Measurements from ENCODE around the gene SIX3. TPM values are rescaled to one million over a fixed set of nuclear protein-coding genes. Genes with fewer than 3 reads are reported as not detected.

Gene SIX3
- total RNA-seq, 4 donors from 2014 or later: 0.90 TPM; not detected in 3

DNA sequence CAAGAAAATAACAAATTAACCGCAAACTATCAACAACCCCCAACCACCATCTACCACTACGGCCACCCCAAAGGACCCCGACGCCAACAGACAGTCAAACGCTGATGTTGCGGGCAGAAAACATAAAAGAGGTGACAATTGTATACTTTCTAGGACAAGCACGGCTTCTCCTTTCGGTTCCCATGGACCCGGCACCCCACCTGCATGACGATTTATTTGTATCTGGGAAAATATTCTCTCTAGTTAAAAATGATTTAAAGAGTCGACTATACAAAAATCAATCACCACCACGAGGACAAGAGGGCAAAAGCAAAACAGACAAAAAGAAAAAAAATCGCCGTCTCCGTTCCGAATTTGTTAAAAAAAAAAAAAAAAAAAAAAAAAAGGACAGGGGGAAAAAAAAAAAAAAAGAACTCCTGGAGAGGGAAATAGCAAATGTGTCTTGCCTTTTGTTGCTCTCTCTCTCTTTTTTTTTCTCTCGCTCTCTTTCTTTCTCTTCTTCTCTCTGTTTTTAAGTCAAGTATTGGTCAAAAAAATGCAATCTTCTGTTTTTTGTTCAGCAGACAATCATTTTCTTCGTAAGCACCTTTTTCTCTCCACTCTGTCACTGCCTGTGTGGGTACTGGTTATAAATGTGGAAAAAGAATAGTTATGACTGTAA lies 3.6 kb downstream of the SIX3 start:
- 11 to 16% methylated on average over 18 of the region's 18 CpGs for WGBS, 2 donors
- Histone ChIP-seq H3K36me3 (no peaks in the 10 kb centered on the region), H3K4me3 (no peak overlapping the region), H3K27ac (no peak overlapping the region), H3K9me3 (no peaks in the 10 kb centered on the region), H3K4me1 (peaks cover 0 to 55% (median 20%) of the 10 kb centered on the region in 4 donors), H3K27me3 (peaks cover 0 to 98% of the 10 kb centered on the region in 2 donors)
- DNase-seq (ENCODE audit: low spot score in 2 of 2): no peak
- TF ChIP-seq, protein P1, sequence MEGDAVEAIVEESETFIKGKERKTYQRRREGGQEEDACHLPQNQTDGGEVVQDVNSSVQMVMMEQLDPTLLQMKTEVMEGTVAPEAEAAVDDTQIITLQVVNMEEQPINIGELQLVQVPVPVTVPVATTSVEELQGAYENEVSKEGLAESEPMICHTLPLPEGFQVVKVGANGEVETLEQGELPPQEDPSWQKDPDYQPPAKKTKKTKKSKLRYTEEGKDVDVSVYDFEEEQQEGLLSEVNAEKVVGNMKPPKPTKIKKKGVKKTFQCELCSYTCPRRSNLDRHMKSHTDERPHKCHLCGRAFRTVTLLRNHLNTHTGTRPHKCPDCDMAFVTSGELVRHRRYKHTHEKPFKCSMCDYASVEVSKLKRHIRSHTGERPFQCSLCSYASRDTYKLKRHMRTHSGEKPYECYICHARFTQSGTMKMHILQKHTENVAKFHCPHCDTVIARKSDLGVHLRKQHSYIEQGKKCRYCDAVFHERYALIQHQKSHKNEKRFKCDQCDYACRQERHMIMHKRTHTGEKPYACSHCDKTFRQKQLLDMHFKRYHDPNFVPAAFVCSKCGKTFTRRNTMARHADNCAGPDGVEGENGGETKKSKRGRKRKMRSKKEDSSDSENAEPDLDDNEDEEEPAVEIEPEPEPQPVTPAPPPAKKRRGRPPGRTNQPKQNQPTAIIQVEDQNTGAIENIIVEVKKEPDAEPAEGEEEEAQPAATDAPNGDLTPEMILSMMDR (IDR thresholded peaks at IDR 0.05): no peak
- TF ChIP-seq EP300 (IDR thresholded peaks at IDR 0.05) (no peak), POLR2A (IDR thresholded peaks at IDR 0.05) (no peak)

DNA sequence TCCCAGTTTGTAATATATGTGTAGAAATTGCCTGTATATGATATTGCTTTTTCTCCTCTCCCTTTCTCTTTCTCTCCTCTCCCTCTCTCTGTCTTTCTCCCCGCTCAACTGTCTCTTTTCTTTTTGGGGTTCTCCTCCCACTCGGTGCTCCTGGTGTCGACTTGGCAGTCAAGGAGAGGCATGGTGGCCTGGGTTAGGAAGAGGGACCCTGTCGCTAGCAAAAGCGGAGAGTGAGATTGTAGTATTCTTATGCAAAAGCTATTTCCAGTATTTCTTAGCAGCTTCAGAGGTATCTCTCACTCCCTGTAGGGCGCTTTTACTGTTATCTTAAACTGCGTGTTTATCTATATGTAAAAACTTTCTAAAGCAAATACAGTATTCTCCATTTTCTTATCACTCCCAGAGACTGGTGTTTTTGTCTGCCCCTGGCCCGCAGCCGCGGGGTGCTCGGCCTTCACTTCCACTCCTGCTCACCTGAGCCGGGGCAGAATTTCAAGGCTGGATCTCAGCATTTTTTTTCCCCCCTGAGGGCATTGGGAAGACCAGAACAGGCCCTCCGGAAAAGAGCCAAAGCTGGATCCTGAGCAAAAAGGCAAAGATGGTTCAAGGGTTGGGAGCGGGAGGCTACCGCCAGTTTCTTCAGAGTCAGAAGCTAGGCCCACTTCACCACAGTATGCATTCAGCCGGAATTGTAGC lies 4.3 kb downstream of the SIX3 start:
- Histone ChIP-seq H3K9me3 (no peaks in the 10 kb centered on the region), H3K36me3 (no peaks in the 10 kb centered on the region), H3K27me3 (peaks cover 0 to 98% of the 10 kb centered on the region in 2 donors), H3K27ac (no peak overlapping the region), H3K4me3 (no peak overlapping the region), H3K4me1 (peaks cover 0 to 54% (median 20%) of the 10 kb centered on the region in 4 donors)
- 58 to 69% methylated on average over 16 of the region's 16 CpGs for WGBS, 2 donors
- no peak for TF ChIP-seq EP300 (IDR thresholded peaks at IDR 0.05)
- DNase-seq (ENCODE audit: low spot score in 2 of 2): no peak

DNA sequence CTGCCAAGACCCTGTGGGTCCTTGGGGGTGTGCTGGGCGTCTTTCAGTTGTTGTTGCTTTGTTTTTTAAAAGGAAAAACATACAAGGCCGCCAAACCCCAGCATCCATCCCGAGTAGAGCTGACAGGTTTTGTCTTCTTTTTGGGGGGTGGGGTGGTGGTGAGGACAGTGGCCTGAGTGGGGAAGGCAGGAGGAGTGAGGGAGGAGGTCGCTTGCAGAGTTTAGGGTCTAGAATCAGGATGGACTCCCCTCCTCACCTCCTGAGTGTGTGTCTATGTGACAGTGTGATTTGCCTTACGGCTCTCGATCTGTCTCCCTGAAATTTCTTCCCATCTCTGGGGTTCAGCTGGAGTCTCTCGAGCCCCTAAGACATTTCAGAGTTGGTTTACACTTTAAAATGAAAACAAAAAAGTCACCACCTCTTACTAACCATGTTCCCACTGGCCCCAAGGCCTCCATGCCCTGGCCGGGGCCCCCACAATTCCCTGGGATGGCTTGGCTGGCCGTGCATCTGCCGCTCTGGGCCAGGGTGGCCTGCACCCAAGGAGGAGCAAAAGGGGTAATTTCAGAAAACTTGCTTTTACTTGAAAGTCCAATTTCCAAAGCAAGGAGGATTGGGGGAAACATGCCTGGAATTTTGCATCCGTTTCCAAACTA lies 5.0 kb downstream of the SIX3 start:
- WGBS, 2 donors: 78 to 83% methylated on average over 11 of the region's 11 CpGs
- TF ChIP-seq, protein P1 (IDR thresholded peaks at IDR 0.05): no peak
- TF ChIP-seq EP300 (IDR thresholded peaks at IDR 0.05) (no peak), POLR2A (IDR thresholded peaks at IDR 0.05) (no peak)
- H3K4me3 ChIP-seq: no peak overlapping the region
- no peaks in the 10 kb centered on the region for H3K9me3 ChIP-seq
- peaks cover 0 to 98% of the 10 kb centered on the region in 2 donors for H3K27me3 ChIP-seq
- H3K27ac ChIP-seq: no peak overlapping the region
- no peaks in the 10 kb centered on the region for H3K36me3 ChIP-seq
- peaks cover 0 to 47% (median 16%) of the 10 kb centered on the region in 4 donors for H3K4me1 ChIP-seq
- no peak for DNase-seq (ENCODE audit: low spot score in 2 of 2)

DNA sequence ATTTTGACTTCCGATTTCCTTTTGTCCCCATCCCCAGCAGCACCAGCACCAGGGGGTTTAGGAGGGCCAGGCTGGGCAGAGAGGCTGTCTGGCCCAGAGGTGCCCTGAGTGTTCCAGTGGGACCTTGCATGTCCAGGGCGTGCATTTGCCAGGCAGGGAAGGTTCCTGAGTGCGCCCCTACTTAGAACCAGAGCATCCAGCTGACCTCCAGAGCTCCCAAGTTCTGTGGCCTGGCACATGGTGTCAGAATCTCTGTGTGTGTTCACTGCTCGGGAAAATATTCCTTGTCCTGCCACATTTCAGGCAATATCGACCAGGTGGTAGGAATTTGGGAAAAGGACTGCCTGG lies 5.5 kb downstream of the SIX3 start:
- TF ChIP-seq, protein P1 (IDR thresholded peaks at IDR 0.05): no peak
- TF ChIP-seq EP300 (IDR thresholded peaks at IDR 0.05) (no peak), POLR2A (IDR thresholded peaks at IDR 0.05) (no peak)
- WGBS, 2 donors: 87 to 89% methylated on average over 5 of the region's 5 CpGs
- H3K27ac ChIP-seq: no peak overlapping the region
- H3K36me3 ChIP-seq: no peaks in the 10 kb centered on the region
- H3K27me3 ChIP-seq: peaks cover 0 to 99% of the 10 kb centered on the region in 2 donors
- no peak for DNase-seq (ENCODE audit: low spot score in 2 of 2)
- no peaks in the 10 kb centered on the region for H3K9me3 ChIP-seq
- H3K4me1 ChIP-seq: peaks cover 0 to 47% (median 17%) of the 10 kb centered on the region in 4 donors
- no peak overlapping the region for H3K4me3 ChIP-seq

DNA sequence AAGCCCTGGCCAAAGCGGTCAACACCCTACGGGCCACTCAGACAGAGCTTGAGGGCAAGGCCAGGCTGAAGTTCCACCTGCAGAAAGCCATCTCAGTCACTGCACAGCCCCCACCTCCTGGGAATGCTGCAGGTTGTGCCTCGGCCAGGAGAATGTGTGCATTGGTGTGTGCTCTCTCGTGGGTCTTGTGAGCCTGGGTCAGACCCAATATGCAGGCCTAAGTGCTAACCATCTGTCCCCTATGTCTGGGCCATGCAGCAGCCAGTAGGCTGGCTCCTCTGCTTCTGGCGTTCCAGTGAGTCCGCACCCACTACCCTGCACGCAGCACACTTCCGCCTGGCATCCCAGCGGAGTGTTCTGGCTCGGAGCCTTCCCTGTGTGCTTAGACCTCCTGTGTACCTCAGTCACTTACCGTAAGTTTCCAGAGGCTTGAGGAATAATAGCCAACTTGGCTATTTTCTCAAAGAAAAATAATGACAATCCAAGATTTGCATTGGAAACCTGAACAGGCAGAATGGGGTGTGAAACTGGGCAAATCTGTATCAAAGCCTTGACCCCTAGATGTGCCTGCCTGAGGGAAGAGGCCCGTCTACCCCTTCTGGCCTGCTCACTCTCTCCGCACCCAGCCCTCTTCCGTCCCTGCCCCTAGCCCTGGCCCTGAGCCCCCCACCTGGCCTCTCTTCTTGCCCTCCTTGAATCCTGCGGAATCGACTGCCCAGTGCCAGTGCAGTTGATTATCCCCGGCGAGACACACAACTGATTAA lies 7.2 kb downstream of the SIX3 start:
- H3K4me3 ChIP-seq: no peak overlapping the region
- TF ChIP-seq, protein P1 (IDR thresholded peaks at IDR 0.05): no peak
- TF ChIP-seq POLR2A (IDR thresholded peaks at IDR 0.05) (no peak), EP300 (IDR thresholded peaks at IDR 0.05) (no peak)
- peaks cover 0 to 44% (median 19%) of the 10 kb centered on the region in 4 donors for H3K4me1 ChIP-seq
- H3K27me3 ChIP-seq: peaks cover 0 to 100% of the 10 kb centered on the region in 2 donors
- 74% methylated on average over 16 to 17 of the region's 18 CpGs for WGBS, 2 donors
- H3K9me3 ChIP-seq: no peaks in the 10 kb centered on the region
- H3K36me3 ChIP-seq: no peaks in the 10 kb centered on the region
- DNase-seq (ENCODE audit: low spot score in 2 of 2): no peak
- H3K27ac ChIP-seq: no peak overlapping the region
